AML-193 (cell line): ENCODE measurements around the gene HIPK2.

Source experiments
- DNase-seq, 2 experiments: peaks; one replicate each; lab custom pipeline; 2025; lab: John Stamatoyannopoulos, UW

HIPK2 gene

GRCh38 chr7:139591550-139592195, 186.1 kb downstream of the HIPK2 start:
- no peak for DNase-seq

DNA sequence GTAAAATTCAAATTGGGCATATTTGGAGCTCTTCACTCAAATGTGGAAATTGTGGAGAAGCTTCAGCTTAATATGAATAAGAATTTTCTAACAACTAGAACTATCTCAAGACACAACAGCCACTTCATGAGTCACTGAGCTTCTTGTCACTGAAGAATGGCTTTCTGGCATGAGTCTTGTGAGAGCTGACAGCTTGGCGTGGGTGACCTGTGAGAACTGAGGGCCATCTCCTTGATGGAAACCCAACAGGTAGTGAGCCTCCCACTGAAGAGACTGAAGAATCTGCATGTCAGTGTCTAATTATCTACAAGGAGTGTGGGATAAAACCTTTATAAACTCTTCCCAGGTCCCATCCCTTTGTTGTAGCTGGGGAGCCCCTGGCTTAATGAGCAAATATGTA, 188.3 kb downstream of the HIPK2 start:
- no peak for DNase-seq

DNA sequence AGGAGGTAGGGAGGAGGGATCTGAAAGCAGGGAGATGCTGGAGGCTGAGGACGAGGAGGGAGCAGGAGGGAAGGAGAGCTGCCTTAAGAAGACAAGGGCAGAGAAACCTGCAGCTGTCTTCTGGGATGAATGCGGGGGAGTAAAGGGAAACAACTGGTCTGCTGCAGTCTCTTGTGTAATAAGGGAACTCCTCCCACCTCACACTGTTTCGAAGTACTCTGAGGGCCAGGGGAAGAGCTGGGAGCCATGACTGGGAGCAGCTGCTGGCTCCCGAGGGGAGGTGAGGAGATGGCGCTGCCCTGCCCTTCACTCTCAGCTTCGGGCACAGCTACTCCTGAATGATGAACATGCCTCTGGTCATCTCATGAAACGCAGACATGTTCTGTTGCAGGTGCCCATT, 189.2 kb downstream of the HIPK2 start:
- DNase-seq = peak; percentile 66 to 70

GRCh38 chr7:139587535-139587934, 190.3 kb downstream of the HIPK2 start:
- no peak for DNase-seq

GRCh38 chr7:139586286-139586685, 191.5 kb downstream of the HIPK2 start:
- DNase-seq = no peak

GRCh38 chr7:139585042-139585441, 192.8 kb downstream of the HIPK2 start:
- DNase-seq = no peak

DNA sequence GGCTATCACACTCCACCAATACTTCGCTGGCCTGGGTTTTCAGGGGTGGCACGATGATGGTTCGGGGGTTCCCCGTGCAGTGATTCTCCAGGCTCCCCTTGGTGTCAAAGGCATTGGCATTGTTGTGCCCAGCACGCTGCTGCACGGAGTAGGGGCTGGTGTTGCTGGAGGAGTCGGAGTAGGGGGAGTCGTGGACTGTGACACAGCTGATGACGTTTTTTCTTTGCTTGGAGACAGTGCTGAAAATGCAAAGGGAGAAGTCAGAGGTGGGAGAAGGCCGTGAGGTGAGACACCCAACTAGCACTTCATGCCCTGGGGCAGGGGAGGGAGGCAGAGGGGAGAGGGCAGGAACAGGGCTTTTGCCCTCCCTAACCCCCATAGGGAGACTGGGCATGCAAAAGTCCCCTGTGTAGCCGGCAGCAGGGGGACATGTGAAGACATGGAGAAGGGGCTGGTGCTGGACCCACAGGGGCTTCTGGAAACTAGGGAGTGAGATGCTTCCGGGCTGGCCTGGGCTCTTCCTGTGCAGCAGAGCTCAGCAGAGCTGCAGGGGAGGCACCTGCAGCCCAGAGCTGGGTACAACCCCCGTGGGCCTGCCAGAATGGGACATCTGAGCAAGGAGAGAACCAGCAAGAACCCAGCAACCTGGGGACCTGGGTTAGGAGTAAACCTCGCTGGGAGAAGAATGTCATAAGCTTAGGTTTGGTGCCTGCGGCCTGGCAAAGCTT, 193.8 kb downstream of the HIPK2 start:
- DNase-seq = no peak

GRCh38 chr7:139582671-139583155, 195.1 kb downstream of the HIPK2 start:
- no peak for DNase-seq

DNA sequence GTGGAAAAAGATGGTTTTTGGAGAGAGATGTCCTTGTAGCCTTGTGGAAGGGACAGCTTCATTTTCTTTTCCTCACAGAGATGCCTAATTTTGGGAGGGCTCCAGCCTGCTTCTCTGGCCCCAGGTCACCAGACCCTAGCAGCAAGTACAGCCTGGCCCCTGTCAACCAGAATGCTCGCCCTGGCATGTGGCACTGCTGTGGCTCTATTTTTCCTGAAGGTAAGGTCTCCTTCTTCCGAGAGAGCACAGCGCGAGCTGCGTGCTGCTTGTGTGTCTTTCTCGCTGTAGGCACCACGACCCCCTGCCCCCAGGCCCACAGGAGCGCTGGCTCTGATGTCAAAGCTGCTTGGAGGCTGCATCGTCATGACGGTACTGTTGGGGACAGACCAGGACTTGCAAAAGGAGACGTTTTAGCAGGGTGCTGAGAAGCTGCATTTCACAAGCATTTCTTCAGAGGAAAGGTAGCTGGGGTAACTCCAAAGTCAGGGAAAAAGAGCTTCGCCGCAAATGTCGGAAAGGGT, 195.6 kb downstream of the HIPK2 start:
- DNase-seq = no peak

DNA sequence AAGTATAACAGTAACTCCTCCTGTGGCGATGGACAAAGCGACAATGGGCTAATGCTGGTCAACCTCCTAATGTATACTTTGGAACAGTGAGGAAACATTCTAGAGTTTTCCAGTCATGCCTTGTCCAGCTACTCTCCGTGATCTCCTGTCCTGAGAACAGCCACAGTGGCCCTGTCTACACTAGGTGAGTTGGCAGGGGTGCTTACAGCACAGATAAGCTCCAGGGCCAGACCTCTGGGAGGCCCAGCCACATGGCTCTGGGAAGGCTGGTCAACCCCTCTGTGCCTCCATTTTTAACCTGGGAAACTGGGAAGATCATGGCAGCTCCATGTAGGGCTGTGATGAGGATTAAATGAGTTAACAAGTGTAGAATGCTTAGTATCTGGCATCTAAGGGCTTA, 197.4 kb downstream of the HIPK2 start:
- no peak for DNase-seq

GRCh38 chr7:139576179-139576973, 201.4 kb downstream of the HIPK2 start:
- DNase-seq = no peak

DNA sequence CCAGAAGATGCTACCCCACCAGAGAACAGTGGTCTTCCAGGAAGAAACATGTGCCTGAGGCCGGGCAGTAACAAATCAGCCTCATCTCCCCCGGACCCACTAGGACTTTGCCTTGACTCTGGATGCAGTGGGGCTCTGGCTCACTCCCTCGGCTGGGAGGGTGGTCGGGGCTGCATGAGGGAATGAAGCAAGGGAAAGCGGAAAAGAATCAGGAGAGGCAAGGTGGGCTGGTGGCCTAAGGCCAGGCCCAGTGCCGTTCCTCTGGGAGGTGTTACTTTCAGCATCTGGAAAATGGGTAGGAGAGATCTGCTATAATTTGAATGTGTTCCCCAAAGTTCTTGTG, 202.5 kb downstream of the HIPK2 start:
- no peak for DNase-seq

- no peak for DNase-seq
Observed at GRCh38 chr7:139574618-139575337, 203.0 kb downstream of the HIPK2 start.

- no peak for DNase-seq
Observed at GRCh38 chr7:139573871-139574270, 203.9 kb downstream of the HIPK2 start.

- no peak for DNase-seq
Observed at GRCh38 chr7:139572704-139573385, 205.0 kb downstream of the HIPK2 start.

GRCh38 chr7:139572071-139572470, 205.7 kb downstream of the HIPK2 start:
- DNase-seq = no peak

DNA sequence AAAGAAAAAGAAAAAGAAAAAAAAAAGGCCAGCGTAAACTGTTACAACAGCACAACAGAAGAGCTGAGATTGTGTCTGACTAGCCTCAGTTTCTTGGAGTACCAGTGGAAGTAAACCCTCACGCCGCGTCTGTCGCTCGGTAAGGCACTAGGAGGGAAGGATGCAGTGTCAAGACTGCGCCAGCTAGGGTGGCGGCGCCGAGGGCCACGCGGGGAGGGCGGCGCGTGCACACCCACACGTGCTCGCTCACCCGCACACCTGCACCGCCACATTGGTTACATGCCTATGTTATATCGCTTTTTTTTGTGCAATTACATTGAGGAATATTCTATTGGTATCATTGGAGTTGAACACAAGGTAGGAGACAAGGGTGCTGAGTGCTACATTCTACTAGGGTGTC, 206.1 kb downstream of the HIPK2 start:
- no peak for DNase-seq

- DNase-seq = no peak
Observed at GRCh38 chr7:139571190-139571589, 206.6 kb downstream of the HIPK2 start.

GRCh38 chr7:139570626-139571025, 207.2 kb downstream of the HIPK2 start:
- no peak for DNase-seq

- DNase-seq = no peak
Observed at GRCh38 chr7:139570119-139570518, 207.7 kb downstream of the HIPK2 start.

DNA sequence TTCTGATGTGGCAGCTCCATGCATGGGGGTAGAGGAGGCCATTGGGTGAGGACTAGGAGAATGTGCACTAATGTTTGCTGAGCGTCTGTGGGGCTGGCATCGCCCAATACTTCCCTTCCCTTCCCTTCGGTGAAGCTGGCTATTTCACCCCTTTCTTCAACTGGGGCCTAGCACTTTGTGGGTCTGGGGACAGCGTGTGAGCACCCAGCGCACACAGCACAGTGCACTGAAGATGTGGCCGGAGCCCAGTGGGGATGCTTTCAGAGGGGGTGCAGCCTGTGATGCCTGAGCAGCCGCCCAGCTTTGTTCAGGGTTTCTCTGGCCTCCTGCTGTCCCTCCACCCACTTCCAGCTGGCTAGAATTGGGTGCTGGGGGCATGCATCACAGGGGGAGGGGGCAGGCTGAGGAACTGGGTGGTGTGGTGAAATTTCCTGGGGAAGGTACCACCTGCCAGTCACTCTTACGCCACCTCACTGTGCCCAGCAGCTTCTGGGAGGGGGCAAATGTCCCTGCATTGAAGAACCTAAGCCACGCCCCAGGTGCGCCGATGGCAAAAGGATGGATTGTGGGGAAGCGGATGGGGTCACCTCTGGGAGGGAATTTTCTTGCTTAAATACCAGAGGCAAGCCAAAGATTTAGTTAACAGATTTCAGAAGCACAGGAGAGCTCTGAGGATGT, 208.8 kb downstream of the HIPK2 start:
- no peak for DNase-seq
